GM10847 (cell line): Measurements from ENCODE around the gene VWA5B1.

Experiments
- POLR2A ChIP-seq: IDR thresholded peaks from 2 replicates; pipeline ENCODE4 v1.6.1; 2011; ENCODE audit not compliant: insufficient read length; ENCODE audit errors: extremely low read depth

Gene VWA5B1

GRCh38 chr1:20401405-20402010, 110.8 kb downstream of the VWA5B1 start:
- TF ChIP-seq POLR2A, result no peak

GRCh38 chr1:20402585-20403422, 112.1 kb downstream of the VWA5B1 start:
- no peak for TF ChIP-seq POLR2A

GRCh38 chr1:20403423-20404145, 112.9 kb downstream of the VWA5B1 start:
- TF ChIP-seq POLR2A, result no peak

GRCh38 chr1:20404466-20404865, 113.8 kb downstream of the VWA5B1 start:
- no peak for TF ChIP-seq POLR2A
